ENCODE data around the gene PDE4B.
"Not testable (repeated sequence)": the region's sequence is repeated elsewhere in the genome, so short reads cannot be mapped to it uniquely, and the experiment has no call there.

Gene PDE4B

DNA sequence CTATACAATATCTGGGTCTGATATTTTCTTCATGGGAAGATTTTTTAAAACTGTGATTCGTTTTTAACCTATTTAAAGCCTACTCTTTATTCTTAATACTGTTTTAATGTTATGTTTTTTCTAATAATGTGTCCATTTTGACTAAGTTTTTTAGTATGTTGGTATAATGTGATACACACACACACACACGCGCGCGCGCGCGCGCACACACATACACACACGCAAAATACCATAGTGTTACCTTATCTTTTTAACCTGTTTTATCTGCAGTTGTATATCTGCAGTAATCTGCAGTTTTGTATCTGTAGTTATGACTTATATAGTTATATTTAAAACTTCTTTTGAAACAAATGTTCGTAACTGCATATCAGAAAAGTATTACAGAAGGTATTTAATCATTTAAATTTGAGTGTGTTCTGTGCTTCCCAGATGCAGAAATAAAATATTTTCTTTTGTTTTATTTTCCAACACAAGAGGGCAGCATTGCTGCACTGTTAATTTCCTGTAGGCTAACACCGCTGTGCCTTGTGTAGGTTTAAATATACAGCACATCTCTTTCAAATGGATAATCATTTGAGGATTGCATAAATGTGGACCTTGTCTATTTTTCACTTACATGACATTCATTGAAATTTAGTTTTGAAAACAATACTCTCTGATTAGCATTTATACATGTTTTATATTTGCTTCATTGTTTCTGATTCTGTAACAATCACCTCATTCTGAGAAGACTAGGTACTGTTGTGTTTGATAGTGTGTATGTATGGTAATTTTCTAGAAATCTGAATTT is 166.1 kb downstream of the PDE4B start:
- DNase-seq, result peak; percentile 10

DNA sequence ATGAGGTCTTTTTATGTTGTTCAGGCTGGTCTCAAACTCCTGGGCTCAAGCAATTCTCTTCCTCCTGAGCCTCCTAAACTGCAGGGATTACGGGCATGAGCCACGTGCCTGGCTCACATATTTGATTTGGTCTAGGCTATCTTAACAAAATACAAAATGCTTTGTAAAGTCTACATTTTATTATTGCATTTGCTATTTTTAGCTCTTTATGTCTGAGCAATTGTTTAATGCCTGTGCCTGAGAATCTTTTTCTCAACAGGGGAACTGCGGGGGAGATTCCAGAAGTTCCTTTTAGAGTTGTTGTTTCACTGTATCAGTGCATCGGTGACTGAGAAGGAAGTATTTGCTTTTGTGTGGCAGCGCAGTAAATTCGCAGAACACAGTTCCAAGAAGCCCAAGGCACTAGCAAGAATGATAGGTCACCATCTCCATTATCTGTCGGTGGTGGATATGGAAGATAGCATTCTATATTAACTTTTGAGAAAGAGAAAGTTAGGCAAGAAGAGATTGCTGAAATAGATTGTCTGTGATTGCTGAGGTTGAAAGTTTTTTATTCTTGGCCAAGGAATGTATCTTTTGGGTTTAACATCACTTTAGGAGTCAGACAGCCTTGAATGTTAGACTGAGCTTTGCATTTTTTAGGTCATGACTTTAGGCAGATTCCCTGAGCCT is 167.3 kb downstream of the PDE4B start:
- DNase-seq, result no peak

GRCh38 chr1:65963156-65963888 is 170.6 kb downstream of the PDE4B start:
- no peak for DNase-seq

GRCh38 chr1:65964123-65964522 is 171.4 kb downstream of the PDE4B start:
- DNase-seq, result no peak

- no peak for DNase-seq
Observed at GRCh38 chr1:65965112-65965996, 172.7 kb downstream of the PDE4B start.

DNA sequence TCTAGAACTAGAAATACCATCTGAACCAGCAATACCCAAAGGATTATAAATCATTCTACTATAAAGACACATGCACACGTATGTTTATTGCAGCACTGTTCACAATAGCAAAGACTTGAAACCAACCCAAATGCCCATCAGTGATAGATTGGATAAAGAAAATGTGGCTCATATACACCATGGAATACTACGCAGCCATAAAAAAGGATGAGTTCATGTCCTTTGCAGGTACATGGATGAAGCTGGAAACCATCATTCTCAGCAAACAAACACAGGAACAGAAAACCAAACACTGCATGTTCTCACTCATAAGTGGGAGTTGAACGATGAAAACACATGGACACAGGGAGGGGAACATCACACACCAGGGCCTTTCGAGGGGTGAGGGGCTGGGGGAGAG is 174.8 kb downstream of the PDE4B start:
- not testable (repeated sequence) for DNase-seq

- DNase-seq, result no peak
Observed at GRCh38 chr1:65971547-65971946, 178.9 kb downstream of the PDE4B start.

DNA sequence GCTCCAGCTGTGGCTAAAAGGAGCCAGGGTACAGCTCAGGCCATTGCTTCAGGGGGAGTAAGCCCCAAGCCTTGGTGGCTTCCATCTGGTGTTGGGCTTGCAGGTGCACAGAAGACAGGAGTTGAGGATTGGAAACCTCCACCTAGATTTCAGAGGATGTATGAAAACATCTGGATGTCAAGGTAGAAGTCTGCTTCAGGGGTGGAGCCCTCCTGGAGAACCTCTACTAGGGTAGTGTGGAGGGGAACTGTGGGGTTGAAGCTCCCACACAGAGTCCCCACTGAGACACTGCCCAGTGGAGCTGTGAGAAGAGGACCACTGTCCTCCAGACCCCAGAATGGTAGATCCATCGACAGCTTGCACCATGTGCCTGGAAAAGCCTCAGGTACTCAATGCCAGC is 183.0 kb downstream of the PDE4B start:
- DNase-seq, result no peak

- no peak for DNase-seq
Observed at GRCh38 chr1:65979136-65980044, 186.7 kb downstream of the PDE4B start.

GRCh38 chr1:65980237-65980636 is 187.5 kb downstream of the PDE4B start:
- DNase-seq, result no peak

GRCh38 chr1:65983500-65983899 is 190.8 kb downstream of the PDE4B start:
- no peak for DNase-seq

DNA sequence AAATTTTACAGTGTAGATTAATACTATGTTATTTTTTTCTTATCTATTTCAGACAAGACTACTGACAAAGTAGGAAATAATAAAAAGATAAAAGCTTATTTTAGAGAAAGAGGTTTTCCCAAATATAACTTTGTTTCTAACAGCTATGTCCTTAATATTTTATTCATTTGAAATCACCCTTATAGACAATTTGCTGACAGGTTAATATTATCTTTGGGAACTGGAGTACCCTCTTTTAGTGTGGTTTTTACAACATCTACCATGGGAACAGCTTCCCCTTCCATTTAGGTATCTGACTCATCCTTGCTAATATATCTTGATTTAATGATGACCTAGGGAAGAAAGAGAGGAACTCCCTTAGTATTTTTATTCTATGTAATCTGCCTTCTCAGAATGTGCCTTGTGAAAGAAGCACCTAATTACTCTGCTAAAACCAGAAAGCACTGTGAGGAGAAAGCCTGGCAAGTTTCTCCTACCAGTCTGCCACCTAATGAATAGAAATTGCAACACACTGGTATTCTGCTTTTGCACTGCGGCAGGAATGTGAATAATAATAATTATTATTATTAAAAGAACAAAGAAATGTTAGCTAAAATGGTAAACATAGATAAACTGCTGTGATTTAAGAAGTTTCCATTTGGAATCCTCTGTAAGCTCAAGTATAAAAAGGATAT is 192.8 kb downstream of the PDE4B start:
- DNase-seq, result no peak

DNA sequence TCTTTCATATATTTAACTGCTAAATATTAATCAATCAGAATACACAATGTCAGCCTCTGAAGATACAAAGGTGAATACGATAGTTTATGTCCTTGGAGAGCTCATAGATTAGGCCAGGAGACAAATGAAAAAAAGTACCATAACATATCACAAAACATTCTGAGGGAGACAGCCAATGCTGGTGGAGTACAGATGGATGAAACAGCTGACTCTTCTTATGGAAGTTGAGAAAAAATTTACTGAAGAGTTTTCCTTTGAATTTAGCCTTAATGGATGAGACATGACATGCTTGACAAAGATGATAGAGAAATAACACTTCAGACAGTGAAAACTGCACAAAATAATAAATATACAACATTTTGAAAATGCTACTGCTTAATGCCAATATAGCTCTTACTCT is 193.5 kb downstream of the PDE4B start:
- DNase-seq, result no peak

DNA sequence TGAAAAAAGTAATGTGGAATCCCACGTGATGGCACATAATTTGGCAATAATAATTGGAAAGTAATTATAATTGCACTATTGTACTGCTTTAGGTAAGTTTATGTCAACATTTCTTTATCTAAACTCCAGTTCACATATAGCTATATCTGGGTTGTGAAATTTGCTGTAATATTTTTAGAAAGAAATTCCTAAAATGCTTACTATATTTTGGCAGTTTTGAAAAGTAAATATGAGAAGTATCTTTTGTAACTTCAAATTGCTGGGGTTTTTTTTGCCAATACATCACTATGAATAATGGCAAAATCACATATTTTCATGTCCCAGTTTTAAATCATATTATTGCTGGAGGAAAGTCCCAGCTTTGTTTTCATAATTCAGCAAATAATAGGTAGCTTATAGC is 197.5 kb downstream of the PDE4B start:
- no peak for DNase-seq

DNA sequence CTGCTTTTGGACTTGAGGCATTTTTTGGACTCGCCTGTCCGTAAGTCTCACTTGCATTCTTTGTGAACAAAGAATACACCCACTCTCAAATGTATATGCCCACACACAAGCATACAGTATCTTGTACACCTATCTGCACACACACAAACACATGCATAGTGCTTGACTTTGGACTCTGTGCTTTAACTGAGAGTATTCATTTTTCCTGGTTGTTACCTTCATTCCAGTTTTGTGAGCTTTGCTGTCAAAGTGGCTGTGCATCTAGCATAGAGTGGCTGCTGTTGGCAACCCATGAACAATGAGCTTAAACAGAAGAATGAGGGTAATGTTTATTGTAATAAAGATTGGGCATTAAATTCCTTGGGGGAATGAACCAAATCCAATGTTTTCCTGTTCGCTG is 199.0 kb downstream of the PDE4B start:
- DNase-seq, result no peak

DNA sequence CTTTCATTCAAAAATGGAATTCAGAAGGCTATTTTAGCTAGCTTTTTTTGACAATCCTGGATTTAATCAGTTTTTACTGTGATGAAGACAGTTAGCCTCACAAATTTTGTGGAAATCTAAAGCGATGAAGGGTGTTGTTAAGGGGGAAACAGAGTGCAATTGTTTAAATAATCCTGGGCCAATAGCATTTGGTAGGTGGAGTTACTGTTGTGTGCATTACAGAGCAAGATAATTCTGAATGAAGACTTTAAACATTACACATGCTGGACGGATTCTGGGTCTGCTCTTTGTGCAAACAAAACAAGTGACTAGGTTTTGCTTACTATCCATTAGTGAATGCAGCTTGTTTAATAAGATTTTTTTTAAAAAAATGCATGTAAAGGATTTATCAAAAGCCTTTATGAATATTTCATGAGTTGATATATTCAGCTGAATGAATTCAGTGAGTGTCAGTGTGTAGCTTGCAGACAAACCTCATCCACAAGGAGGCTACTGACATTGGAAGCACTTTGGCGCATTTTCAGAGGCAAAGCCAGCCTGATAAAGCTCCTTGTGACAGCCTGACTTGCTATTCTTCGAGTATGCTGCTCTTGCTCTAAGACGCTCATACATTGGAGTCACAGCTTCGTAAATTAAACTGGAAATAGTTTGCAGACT is 199.6 kb downstream of the PDE4B start:
- no peak for DNase-seq

DNA sequence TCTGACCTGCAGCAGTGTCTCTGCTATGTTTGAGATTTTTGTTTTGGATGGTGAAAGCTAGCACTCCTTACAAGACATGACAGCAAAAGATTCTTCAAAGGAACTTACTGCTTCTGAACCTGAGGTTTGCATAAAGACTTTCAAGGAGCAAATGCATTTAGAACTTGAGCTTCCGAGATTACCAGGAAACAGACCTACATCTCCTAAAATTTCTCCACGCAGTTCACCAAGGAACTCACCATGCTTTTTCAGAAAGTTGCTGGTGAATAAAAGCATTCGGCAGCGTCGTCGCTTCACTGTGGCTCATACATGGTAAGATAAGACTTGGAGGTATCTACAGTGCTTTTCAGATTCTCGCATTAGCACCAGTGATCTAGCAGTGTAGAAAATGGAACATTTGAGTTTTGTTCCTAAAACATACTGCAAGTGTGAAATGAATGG is 200.2 kb downstream of the PDE4B start:
- no peak for DNase-seq

DNA sequence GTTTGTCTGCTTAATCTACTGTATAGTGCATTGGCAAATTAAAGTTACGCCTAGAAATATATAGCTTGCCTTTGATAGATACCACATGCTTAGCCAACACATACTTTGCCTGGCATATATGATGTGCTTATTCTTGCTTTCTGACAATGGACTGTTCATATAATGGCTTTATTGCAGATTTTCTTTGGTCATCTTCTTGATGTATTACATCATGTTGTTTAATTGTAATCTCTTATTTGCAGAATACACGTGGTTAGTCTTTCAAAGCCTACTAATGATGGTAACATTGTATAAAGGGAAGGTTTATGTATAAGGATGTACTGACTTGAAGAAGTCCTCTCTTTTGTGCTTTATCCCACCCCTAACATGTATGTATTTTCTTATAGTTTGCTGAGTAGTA is 201.5 kb downstream of the PDE4B start:
- DNase-seq, result no peak

DNA sequence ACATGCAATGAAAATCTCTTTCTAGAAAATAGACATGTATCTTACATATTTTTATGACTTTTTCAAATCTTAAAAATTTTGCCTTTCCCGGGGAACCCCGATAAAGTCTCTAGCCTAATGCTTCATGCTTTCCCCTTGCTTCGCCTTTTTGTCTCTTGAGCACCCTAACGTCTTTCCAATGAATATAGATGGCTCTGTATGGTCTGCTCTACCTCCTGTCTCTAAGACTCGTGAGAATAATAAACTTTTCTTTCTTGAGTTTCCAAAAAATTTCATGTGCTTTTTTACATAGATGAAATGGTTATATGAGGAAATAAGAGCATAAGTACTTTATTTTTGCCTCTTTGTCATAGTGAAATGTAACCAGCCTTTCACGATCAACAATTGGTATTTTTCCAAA is 202.6 kb downstream of the PDE4B start:
- DNase-seq, result no peak

GRCh38 chr1:65995928-65996327 is 203.2 kb downstream of the PDE4B start:
- DNase-seq, result no peak

DNA sequence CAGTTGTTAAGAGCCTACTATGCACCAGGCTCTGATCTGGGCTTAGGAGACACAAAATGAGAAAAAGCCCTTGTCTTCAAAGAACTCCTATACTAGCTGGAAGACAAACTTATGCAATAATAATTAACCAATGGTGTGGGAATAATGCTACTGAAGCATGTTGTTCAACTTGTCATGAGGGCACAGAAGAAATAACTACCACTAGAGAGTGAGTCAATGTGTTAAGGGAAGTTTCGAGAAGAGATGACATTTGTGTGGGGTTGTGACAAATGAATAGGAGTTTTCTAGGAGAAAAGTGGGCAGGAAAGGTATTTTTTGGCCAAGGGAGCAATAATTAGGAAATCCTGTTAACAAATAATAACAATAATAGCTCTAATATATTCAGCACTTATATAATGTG is 205.0 kb downstream of the PDE4B start:
- DNase-seq, result no peak
